Naive thymus-derived CD8-positive, alpha-beta T cell (primary cell): Measurements from ENCODE around the gene TBX3. TPM values are rescaled to one million over a fixed set of nuclear protein-coding genes. Genes with fewer than 3 reads are reported as not detected.

Experiments
- ATAC-seq, 2 donors: fragments of 150-1000 bp; cut with Tn5 transposase in 1 of 2; sonication (Bioruptor Pico), chemical (Tn5 transposase) in 1 of 2; 1 replicate in 1 of 2; 2 replicates in 1 of 2; pipeline ENCODE4 v1.10.0; 2021; ENCODE audit warnings: mild to moderate bottlenecking in 2 of 2, moderate library complexity in 2 of 2
- POLR2A ChIA-PET: fragments of 350-600 bp; sonication (Branson Sonifier 250); formaldehyde crosslinking; loops from one replicate; lab custom pipeline; 2021; ENCODE audit warnings: antibody characterized with exemption; lab: Charles Lee
- DNase-seq, 10 donors: peaks; one replicate each; pipeline versions ENCODE4 v3.0.0 to v3.0.0-alpha.2; 2020 to 2022
- H3K27ac Mint-ChIP-seq, 10 donors: one replicate each; pipeline ENCODE4 v1.8.0; 2020 to 2022; ENCODE audit warnings: mild to moderate bottlenecking in 10 of 10, mixed read lengths in 10 of 10, moderate library complexity in 4 of 10, inconsistent platforms in 1 of 10
- H3K27me3 Mint-ChIP-seq, 5 donors: one replicate each; pipeline ENCODE4 v1.8.0; 2021 to 2022; ENCODE audit warnings: mixed read lengths in 5 of 5
- H3K36me3 Mint-ChIP-seq, 3 donors: one replicate each; pipeline ENCODE4 v1.8.0; 2020 to 2022; ENCODE audit warnings: mixed read lengths in 3 of 3, mild to moderate bottlenecking in 2 of 3, inconsistent platforms in 1 of 3
- H3K4me1 Mint-ChIP-seq, 4 donors: one replicate each; pipeline ENCODE4 v1.8.0; 2021 to 2022; ENCODE audit warnings: mixed read lengths in 4 of 4
- H3K4me3 Mint-ChIP-seq, 10 donors: one replicate each; pipeline ENCODE4 v1.8.0; 2020 to 2022; ENCODE audit warnings: mild to moderate bottlenecking in 10 of 10, mixed read lengths in 10 of 10, moderate library complexity in 6 of 10, inconsistent platforms in 1 of 10
- H3K9me3 Mint-ChIP-seq, 9 donors: one replicate each; pipeline ENCODE4 v1.8.0; 2020 to 2022; ENCODE audit warnings: mixed read lengths in 9 of 9, mild to moderate bottlenecking in 3 of 9, inconsistent platforms in 1 of 9, moderate library complexity in 1 of 9
- polyA plus RNA-seq, 3 donors: library from polyadenylated mRNA; unstranded; fragments of 300-500 nt; fragmentation: Illumina TruSeq; gene quantifications; one replicate each; pipeline ENCODE4 v1.2.3, GENCODE V29; 2021
- total RNA-seq, 8 experiments: library from RNA in 2 of 8; stranded (reverse) in 2 of 8; gene quantifications; one replicate each; pipeline ENCODE4 v1.2.3 and lab custom pipeline; 2021 to 2026

TBX3 gene
- total and polyA plus RNA-seq, 5 experiments from 2014 or later: not detected

GRCh38 chr12:114623737-114624136 is 60.2 kb downstream of the TBX3 start:
- Mint-ChIP-seq H3K4me1 (no peaks in the 10 kb centered on the region), H3K27ac (no peak overlapping the region), H3K27me3 (peaks cover 2 to 39% (median 7%) of the 10 kb centered on the region in 5 donors), H3K4me3 (no peak overlapping the region), H3K9me3 (peaks cover 0 to 3% (median 0%) of the 10 kb centered on the region in 9 donors), H3K36me3 (no peaks in the 10 kb centered on the region)
- POLR2A ChIA-PET: no interaction called here
- ATAC-seq (no peak), DNase-seq (no peak)
